Activated CD8-positive, alpha-beta memory T cell treated with anti-CD3 and anti-CD28 coated beads for 4 hours (primary cell): ENCODE measurements around the gene TCEA3.
A peak's percentile ranks its signal among the peaks of the same experiment; 100 is the strongest.

Source experiments
- DNase-seq, 2 donors: peaks; one replicate each; pipeline ENCODE4 v3.0.0-alpha.2; 2020; ENCODE audit warnings: low read depth in 2 of 2

TCEA3 gene

GRCh38 chr1:23367791-23368561, 56.6 kb downstream of the TCEA3 start:
- peak; percentile 96 to 98 for DNase-seq

GRCh38 chr1:23367451-23367790, 57.1 kb downstream of the TCEA3 start:
- no peak for DNase-seq

GRCh38 chr1:23366598-23366997, 58.0 kb downstream of the TCEA3 start:
- DNase-seq = no peak

- no peak for DNase-seq
These were observed 58.4 kb downstream of the TCEA3 start for GRCh38 chr1:23366146-23366545.

- DNase-seq = no peak
These were observed 62.3 kb downstream of the TCEA3 start for GRCh38 chr1:23362218-23362713.

- DNase-seq = no peak
These were observed 66.2 kb downstream of the TCEA3 start for GRCh38 chr1:23358310-23358875.

- DNase-seq = no peak
These were observed 67.2 kb downstream of the TCEA3 start for GRCh38 chr1:23357138-23357908.

- no peak for DNase-seq
These were observed 67.9 kb downstream of the TCEA3 start for GRCh38 chr1:23356471-23357137.

GRCh38 chr1:23354245-23354644, 70.3 kb downstream of the TCEA3 start:
- DNase-seq = no peak

GRCh38 chr1:23352096-23352695, 72.4 kb downstream of the TCEA3 start:
- DNase-seq = no peak

- DNase-seq = no peak
These were observed 78.6 kb downstream of the TCEA3 start for GRCh38 chr1:23345920-23346319.

GRCh38 chr1:23344987-23345472, 79.5 kb downstream of the TCEA3 start:
- DNase-seq = no peak

GRCh38 chr1:23344111-23344986, 80.2 kb downstream of the TCEA3 start, which contains the start of gene HNRNPR:
Gene HNRNPR (minus strand): TSS chr1:23344284. CDS start chr1:23341008, 3,276 bp downstream.
- DNase-seq = peak; percentile 97 to 98

- DNase-seq = peak in 1 of 2 donors; percentile 49
These were observed 81.1 kb downstream of the TCEA3 start for GRCh38 chr1:23343221-23344110.

- no peak for DNase-seq
These were observed 82.4 kb downstream of the TCEA3 start for GRCh38 chr1:23341931-23342692.

GRCh38 chr1:23339632-23340031, 84.9 kb downstream of the TCEA3 start:
- DNase-seq = no peak

GRCh38 chr1:23337869-23338268, 86.7 kb downstream of the TCEA3 start:
- DNase-seq = no peak

- no peak for DNase-seq
These were observed 92.8 kb downstream of the TCEA3 start for GRCh38 chr1:23331713-23332112.
